ENCODE measurements around the gene GPR18. TPM values are rescaled to one million over a fixed set of nuclear protein-coding genes. Genes with fewer than 3 reads are reported as not detected.

The GPR18 gene
- polyA plus RNA-seq, 1 donor (not counting 4 experiments of a cell fraction or from before 2014, with no cell fraction given), result not detected

DNA sequence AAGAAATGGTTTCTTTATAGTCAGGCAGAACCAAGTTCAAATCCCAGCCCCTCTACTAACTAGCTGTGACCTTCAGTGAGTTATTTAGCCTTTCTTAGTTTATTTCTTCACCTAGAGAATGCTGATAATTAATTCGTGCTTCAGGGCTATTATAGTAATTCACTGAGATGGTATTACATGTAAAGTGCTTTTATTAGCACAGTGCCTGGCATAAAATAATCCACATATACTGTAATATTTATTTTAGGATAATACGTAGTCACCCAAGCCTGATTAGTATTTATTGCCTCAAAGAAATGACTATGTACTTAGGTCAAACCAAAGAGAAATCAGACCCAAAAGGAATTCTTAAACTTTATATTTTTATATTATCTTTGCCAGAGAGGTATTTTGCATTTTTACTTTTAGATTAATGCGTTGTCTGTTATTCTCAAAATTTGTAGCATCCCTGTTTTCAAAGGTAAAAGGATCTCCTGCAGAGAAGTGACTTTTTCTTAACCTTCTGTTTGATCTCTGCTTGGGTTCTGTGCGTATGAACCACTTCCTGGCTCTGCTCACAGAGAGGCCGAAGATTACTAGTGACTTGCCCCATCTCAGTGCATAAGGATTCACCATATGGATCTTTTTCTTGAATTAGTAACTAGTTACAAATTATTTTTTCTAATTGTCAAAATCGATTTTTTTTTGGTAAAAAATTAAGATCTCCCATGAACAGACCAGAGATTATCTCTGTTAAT is 37.8 kb downstream of the GPR18 start:
- dilution Hi-C loops (cut with MboI; ENCODE audit: extremely low pct_ligation_motif_present, low sequenced_read_pairs), result no loop called here
- Histone ChIP-seq H3K36me3 (ENCODE audit: control insufficient read depth in 2 of 2, extremely low read depth in 1 of 2, insufficient read depth in 2 of 2, low read length in 2 of 2) (peaks cover 0 to 2% of the 10 kb centered on the region in 2 experiments), H3K27me3 (ENCODE audit: control insufficient read depth, extremely low read depth, insufficient read depth, low read length) (no peaks in the 10 kb centered on the region), H4K20me1 (ENCODE audit: control insufficient read depth, extremely low read depth, insufficient read depth, low read length) (no peaks in the 10 kb centered on the region), H3K79me2 (ENCODE audit: control insufficient read depth, insufficient read depth, low read length) (peaks cover 84% of the 10 kb centered on the region), H3K27ac (ENCODE audit: control insufficient read depth, insufficient read depth, low read length) (no peak overlapping the region), H3K9me1 (ENCODE audit: control insufficient read depth, extremely low read depth, insufficient read depth, low read length) (no peaks in the 10 kb centered on the region), H2AFZ (ENCODE audit: control insufficient read depth, low read length) (no peak overlapping the region), H3K4me3 (ENCODE audit: control insufficient read depth in 2 of 3, extremely low read depth in 1 of 3, insufficient read depth in 2 of 3, low read depth in 1 of 3, low read length in 3 of 3) (no peak overlapping the region), H3K9me3 (ENCODE audit: control insufficient read depth, low read depth, low read length) (no peaks in the 10 kb centered on the region), H3K9ac (ENCODE audit: control insufficient read depth, extremely low read depth, insufficient read depth, low read length) (no peak overlapping the region), H3K4me2 (ENCODE audit: control insufficient read depth, extremely low read depth, insufficient read depth, low read depth, low read length) (no peak overlapping the region), H3K4me1 (ENCODE audit: control insufficient read depth, extremely low read depth, insufficient read depth, low read length) (peaks cover 37% of the 10 kb centered on the region)
- DNase-seq (ENCODE audit: low read depth, low spot score) (no peak), FAIRE-seq (no peak)
- TF ChIP-seq, protein P1, sequence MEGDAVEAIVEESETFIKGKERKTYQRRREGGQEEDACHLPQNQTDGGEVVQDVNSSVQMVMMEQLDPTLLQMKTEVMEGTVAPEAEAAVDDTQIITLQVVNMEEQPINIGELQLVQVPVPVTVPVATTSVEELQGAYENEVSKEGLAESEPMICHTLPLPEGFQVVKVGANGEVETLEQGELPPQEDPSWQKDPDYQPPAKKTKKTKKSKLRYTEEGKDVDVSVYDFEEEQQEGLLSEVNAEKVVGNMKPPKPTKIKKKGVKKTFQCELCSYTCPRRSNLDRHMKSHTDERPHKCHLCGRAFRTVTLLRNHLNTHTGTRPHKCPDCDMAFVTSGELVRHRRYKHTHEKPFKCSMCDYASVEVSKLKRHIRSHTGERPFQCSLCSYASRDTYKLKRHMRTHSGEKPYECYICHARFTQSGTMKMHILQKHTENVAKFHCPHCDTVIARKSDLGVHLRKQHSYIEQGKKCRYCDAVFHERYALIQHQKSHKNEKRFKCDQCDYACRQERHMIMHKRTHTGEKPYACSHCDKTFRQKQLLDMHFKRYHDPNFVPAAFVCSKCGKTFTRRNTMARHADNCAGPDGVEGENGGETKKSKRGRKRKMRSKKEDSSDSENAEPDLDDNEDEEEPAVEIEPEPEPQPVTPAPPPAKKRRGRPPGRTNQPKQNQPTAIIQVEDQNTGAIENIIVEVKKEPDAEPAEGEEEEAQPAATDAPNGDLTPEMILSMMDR (optimal IDR thresholded peaks at IDR 0.05 in 1 of 3, IDR thresholded peaks at IDR 0.05 in 1 of 3, conservative IDR thresholded peaks at IDR 0.05 in 1 of 3; ENCODE audit: extremely low read depth in 1 of 3, insufficient read depth in 2 of 3, low read length in 3 of 3), result no peak
- no peak for TF ChIP-seq EZH2 (IDR thresholded peaks at IDR 0.05; ENCODE audit: low read length)

DNA sequence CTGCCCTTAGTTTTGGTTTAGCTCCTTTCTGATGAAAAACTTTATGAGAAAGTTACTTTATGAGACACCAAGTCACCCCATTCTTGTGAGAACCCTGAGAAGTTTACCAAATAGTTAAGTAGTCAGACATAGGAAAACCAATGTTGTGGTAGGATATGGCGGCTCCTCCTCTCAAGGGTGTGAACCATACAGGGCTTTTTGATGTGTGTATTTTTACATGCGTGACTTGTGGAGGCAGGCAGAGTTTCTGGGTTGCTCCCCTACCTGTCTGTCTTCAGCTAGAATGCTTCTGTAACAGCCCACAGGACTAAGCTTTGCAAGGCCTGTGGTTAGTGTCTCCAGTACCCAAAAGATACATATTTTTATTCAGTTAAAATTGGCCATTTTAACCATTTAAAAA is 39.2 kb downstream of the GPR18 start:
- H3K4me2 ChIP-seq (ENCODE audit: control insufficient read depth, extremely low read depth, insufficient read depth, low read depth, low read length), result peak overlapping the region; percentile 46
- peaks cover 72% of the 10 kb centered on the region for H3K79me2 ChIP-seq (ENCODE audit: control insufficient read depth, insufficient read depth, low read length)
- H3K4me1 ChIP-seq (ENCODE audit: control insufficient read depth, extremely low read depth, insufficient read depth, low read length), result peaks cover 51% of the 10 kb centered on the region
- peak overlapping the region; percentile 8 for H3K27ac ChIP-seq (ENCODE audit: control insufficient read depth, insufficient read depth, low read length)
- peaks cover 0 to 2% of the 10 kb centered on the region in 2 experiments for H3K36me3 ChIP-seq (ENCODE audit: control insufficient read depth in 2 of 2, extremely low read depth in 1 of 2, insufficient read depth in 2 of 2, low read length in 2 of 2)
- TF ChIP-seq EZH2 (IDR thresholded peaks at IDR 0.05; ENCODE audit: low read length), result no peak
- TF ChIP-seq, protein P1 (optimal IDR thresholded peaks at IDR 0.05 in 1 of 3, IDR thresholded peaks at IDR 0.05 in 1 of 3, conservative IDR thresholded peaks at IDR 0.05 in 1 of 3; ENCODE audit: extremely low read depth in 1 of 3, insufficient read depth in 2 of 3, low read length in 3 of 3), result no peak
- H3K9me3 ChIP-seq (ENCODE audit: control insufficient read depth, low read depth, low read length), result no peaks in the 10 kb centered on the region
- H4K20me1 ChIP-seq (ENCODE audit: control insufficient read depth, extremely low read depth, insufficient read depth, low read length), result no peaks in the 10 kb centered on the region
- dilution Hi-C loops (cut with MboI; ENCODE audit: extremely low pct_ligation_motif_present, low sequenced_read_pairs), result no loop called here
- no peak overlapping the region for H3K9ac ChIP-seq (ENCODE audit: control insufficient read depth, extremely low read depth, insufficient read depth, low read length)
- no peak overlapping the region for H2AFZ ChIP-seq (ENCODE audit: control insufficient read depth, low read length)
- no peaks in the 10 kb centered on the region for H3K9me1 ChIP-seq (ENCODE audit: control insufficient read depth, extremely low read depth, insufficient read depth, low read length)
- no peak for FAIRE-seq
- H3K4me3 ChIP-seq (ENCODE audit: control insufficient read depth in 2 of 3, extremely low read depth in 1 of 3, insufficient read depth in 2 of 3, low read depth in 1 of 3, low read length in 3 of 3), result no peak overlapping the region
- DNase-seq (ENCODE audit: low read depth, low spot score), result no peak
- H3K27me3 ChIP-seq (ENCODE audit: control insufficient read depth, extremely low read depth, insufficient read depth, low read length), result no peaks in the 10 kb centered on the region

Data from keratinocyte (primary cell).